Osteoblast (primary cell): ENCODE measurements around the gene PNPLA5. TPM values are rescaled to one million over a fixed set of nuclear protein-coding genes. Genes with fewer than 3 reads are reported as not detected.

Experiments
- DNase-seq: peaks from one replicate; pipeline ENCODE4 v3.0.0; 2011; ENCODE audit warnings: low spot score, mixed read lengths; ENCODE audit not compliant: insufficient read length; ENCODE audit errors: missing footprints
- H2AFZ ChIP-seq: 2 replicates; pipeline ENCODE4 v1.6.0; 2011; ENCODE audit warnings: mild to moderate bottlenecking, low read length
- H3K27ac ChIP-seq: 2 replicates; pipeline ENCODE4 v1.5.1; 2011; ENCODE audit warnings: mild to moderate bottlenecking, low read depth, low read length, moderate library complexity
- H3K27me3 ChIP-seq: 2 replicates; pipeline ENCODE4 v1.6.0; 2012; ENCODE audit warnings: mild to moderate bottlenecking, control low read depth, inconsistent platforms, low read length, moderate library complexity; ENCODE audit not compliant: insufficient read depth
- H3K36me3 ChIP-seq: 2 replicates; pipeline ENCODE4 v1.5.1; 2011; ENCODE audit warnings: mild to moderate bottlenecking, low read length, control low read depth, moderate library complexity; ENCODE audit not compliant: insufficient read depth
- H3K4me1 ChIP-seq: 2 replicates; pipeline ENCODE4 v1.5.1; 2011; ENCODE audit warnings: mild to moderate bottlenecking, low read length, control low read depth, moderate library complexity; ENCODE audit not compliant: insufficient read depth
- H3K4me2 ChIP-seq: 2 replicates; pipeline ENCODE4 v1.6.0; 2011; ENCODE audit warnings: mild to moderate bottlenecking, low read length; ENCODE audit not compliant: insufficient read depth
- H3K4me3 ChIP-seq: fragments of 200-600 bp; sonication (generic); 3 replicates; pipeline ENCODE4 v1.5.1; 2012; ENCODE audit warnings: mild to moderate bottlenecking, low read length, inconsistent platforms; ENCODE audit not compliant: insufficient read depth
- H3K79me2 ChIP-seq: 2 replicates; pipeline ENCODE4 v1.6.0; 2012; ENCODE audit warnings: mild to moderate bottlenecking, low read length, control low read depth, inconsistent platforms; ENCODE audit not compliant: insufficient read depth
- H3K9me3 ChIP-seq: 2 replicates; pipeline ENCODE4 v1.5.1; 2011; ENCODE audit warnings: low read depth, low read length, control low read depth
- H4K20me1 ChIP-seq: 2 replicates; pipeline ENCODE4 v1.6.0; 2012; ENCODE audit warnings: mild to moderate bottlenecking, low read length, control low read depth; ENCODE audit not compliant: insufficient read depth
- CTCF ChIP-seq: IDR thresholded peaks from 2 replicates; pipeline ENCODE4 v1.5.1; 2011; ENCODE audit warnings: mild to moderate bottlenecking, low read depth, low read length, moderate library complexity; ENCODE audit errors: extremely low read depth
- total RNA-seq: library from RNA; depleted of rRNA; stranded (reverse); fragments of >200 nt; gene quantifications from 2 replicates; pipeline ENCODE4 v1.2.3, GENCODE V29; 2012

The PNPLA5 gene
- total RNA-seq, 1 donor: not detected

GRCh38 chr22:43833286-43834240 is 58.2 kb downstream of the PNPLA5 start:
- Histone ChIP-seq H2AFZ (no peak overlapping the region), H3K4me1 (peaks cover 11% of the 10 kb centered on the region), H3K4me3 (no peak overlapping the region), H3K36me3 (no peaks in the 10 kb centered on the region), H3K4me2 (no peak overlapping the region), H3K27me3 (no peaks in the 10 kb centered on the region), H3K79me2 (no peaks in the 10 kb centered on the region), H3K9me3 (no peaks in the 10 kb centered on the region), H4K20me1 (no peaks in the 10 kb centered on the region), H3K27ac (no peak overlapping the region)
- peak; percentile 83 for DNase-seq
- TF ChIP-seq CTCF: no peak

- H3K27ac ChIP-seq: no peak overlapping the region
- no peaks in the 10 kb centered on the region for H3K27me3 ChIP-seq
- no peak overlapping the region for H3K4me2 ChIP-seq
- H3K36me3 ChIP-seq: no peaks in the 10 kb centered on the region
- peaks cover 11% of the 10 kb centered on the region for H3K4me1 ChIP-seq
- no peaks in the 10 kb centered on the region for H4K20me1 ChIP-seq
- no peaks in the 10 kb centered on the region for H3K79me2 ChIP-seq
- no peak overlapping the region for H3K4me3 ChIP-seq
- no peak overlapping the region for H2AFZ ChIP-seq
- TF ChIP-seq CTCF: no peak
- DNase-seq: peak; percentile 80
- no peaks in the 10 kb centered on the region for H3K9me3 ChIP-seq
Observed at GRCh38 chr22:43832393-43833265, 59.2 kb downstream of the PNPLA5 start.

- DNase-seq: peak; percentile 85
- Histone ChIP-seq H3K4me1 (peaks cover 15% of the 10 kb centered on the region), H3K9me3 (no peaks in the 10 kb centered on the region), H3K4me2 (no peak overlapping the region), H3K36me3 (no peaks in the 10 kb centered on the region), H3K27me3 (no peaks in the 10 kb centered on the region), H4K20me1 (no peaks in the 10 kb centered on the region), H3K4me3 (no peak overlapping the region), H3K79me2 (no peaks in the 10 kb centered on the region), H3K27ac (no peak overlapping the region), H2AFZ (no peak overlapping the region)
- TF ChIP-seq CTCF: no peak
Observed at GRCh38 chr22:43831561-43832392, 60.0 kb downstream of the PNPLA5 start.
